OCI-M2 (cell line): ENCODE results near the gene NPL.

Experiments
- DNase-seq: peaks from one replicate; lab custom pipeline; 2025; ENCODE audit not compliant: unreplicated experiment; lab: John Stamatoyannopoulos, UW

NPL gene

GRCh38 chr1:182811975-182812722, 22.6 kb downstream of the NPL start:
- DNase-seq = no peak

GRCh38 chr1:182816863-182817262, 27.3 kb downstream of the NPL start:
- DNase-seq = no peak

- no peak for DNase-seq
Measured at GRCh38 chr1:182817802-182818201, 28.2 kb downstream of the NPL start.

- no peak for DNase-seq
Measured at GRCh38 chr1:182823220-182823619, 33.6 kb downstream of the NPL start.

- DNase-seq = no peak
Measured at GRCh38 chr1:182826892-182827291, 37.3 kb downstream of the NPL start.

GRCh38 chr1:182829285-182829932, 39.8 kb downstream of the NPL start:
- no peak for DNase-seq

- no peak for DNase-seq
Measured at GRCh38 chr1:182833271-182833670, 43.7 kb downstream of the NPL start.

- DNase-seq = no peak
Measured at GRCh38 chr1:182834326-182834725, 44.8 kb downstream of the NPL start.

GRCh38 chr1:182835806-182836205, 46.2 kb downstream of the NPL start:
- DNase-seq = no peak

GRCh38 chr1:182839209-182840066, 49.9 kb downstream of the NPL start, which contains the start of gene DHX9:
Gene DHX9, plus strand, starts transcription at chr1:182839347. Its CDS starts 3,220 bp downstream, at chr1:182842567.
- peak; percentile 64 for DNase-seq

- DNase-seq = no peak
Measured at GRCh38 chr1:182841368-182841988, 51.9 kb downstream of the NPL start.

GRCh38 chr1:182842265-182842664, 52.7 kb downstream of the NPL start:
- DNase-seq = no peak

GRCh38 chr1:182845379-182845778, 55.8 kb downstream of the NPL start:
- DNase-seq = no peak

- DNase-seq = no peak
Measured at GRCh38 chr1:182845894-182846293, 56.3 kb downstream of the NPL start.

GRCh38 chr1:182847105-182847504, 57.5 kb downstream of the NPL start:
- no peak for DNase-seq

- no peak for DNase-seq
Measured at GRCh38 chr1:182848736-182849135, 59.2 kb downstream of the NPL start.

- no peak for DNase-seq
Measured at GRCh38 chr1:182850319-182850718, 60.7 kb downstream of the NPL start.

- DNase-seq = no peak
Measured at GRCh38 chr1:182851825-182852224, 62.3 kb downstream of the NPL start.

- no peak for DNase-seq
Measured at GRCh38 chr1:182855911-182856310, 66.3 kb downstream of the NPL start.

GRCh38 chr1:182857212-182857611, 67.6 kb downstream of the NPL start:
- DNase-seq = no peak

- no peak for DNase-seq
Measured at GRCh38 chr1:182860658-182861057, 71.1 kb downstream of the NPL start.
